PFSK-1 (cell line): ENCODE results near the gene NOD2.

Source experiments
- FOXP2 ChIP-seq: optimal IDR thresholded peaks from 2 replicates; pipeline ENCODE3; 2011; ENCODE audit warnings: borderline replicate concordance, control low read depth, inconsistent platforms; ENCODE audit not compliant: insufficient read depth; ENCODE audit errors: extremely low read length, extremely low read depth
- POLR2AphosphoS5 ChIP-seq: IDR thresholded peaks from 2 replicates; pipeline ENCODE4 v1.6.1; 2012; ENCODE audit warnings: low read depth, mild to moderate bottlenecking, control low read depth, low read length, moderate library complexity
- SIN3A ChIP-seq: IDR thresholded peaks from 2 replicates; pipeline ENCODE4 v1.6.1; 2012; ENCODE audit warnings: mild to moderate bottlenecking, low read length, moderate library complexity, borderline replicate concordance; ENCODE audit not compliant: insufficient read depth

GRCh38 chr16:50722405-50722737 lies 29.0 kb downstream of the NOD2 start:
- no peak for TF ChIP-seq FOXP2
- TF ChIP-seq POLR2AphosphoS5, result no peak
- TF ChIP-seq SIN3A, result no peak
